HepG2 (cell line): ENCODE results near the gene MAP3K2. TPM values are rescaled to one million over a fixed set of nuclear protein-coding genes. Genes with fewer than 3 reads are reported as not detected.

ENCODE experiments used
- CENPT ChIP-seq: sonication (generic); formaldehyde crosslinking; IDR thresholded peaks from 2 replicates; pipeline ENCODE4 v1.8.0; 2022; ENCODE audit warnings: low read depth, mild to moderate bottlenecking, moderate library complexity, missing genetic modification reagents
- EEA1 ChIP-seq: sonication (generic); formaldehyde crosslinking; IDR thresholded peaks from 2 replicates; pipeline ENCODE4 v1.5.1; 2020; ENCODE audit warnings: mild to moderate bottlenecking, missing genetic modification reagents, borderline replicate concordance
- ELF4 ChIP-seq: sonication (generic); formaldehyde crosslinking; IDR thresholded peaks from 2 replicates; pipeline ENCODE4 v1.5.0; 2020; ENCODE audit warnings: missing genetic modification reagents, mild to moderate bottlenecking, moderate library complexity, borderline replicate concordance
- ETV6 ChIP-seq: sonication (generic); formaldehyde crosslinking; conservative IDR thresholded peaks from 2 replicates; pipeline ENCODE4 v1.4.0; 2020; ENCODE audit warnings: missing genetic modification reagents
- HNF4G ChIP-seq, 2 experiments: sonication (generic) in 1 of 2; formaldehyde crosslinking in 1 of 2; IDR thresholded peaks; 2 replicates each; pipeline versions ENCODE4 v1.4.0 to v1.6.1; 2011 to 2020; ENCODE audit warnings: borderline replicate concordance in 2 of 2, low read depth in 2 of 2, mild to moderate bottlenecking in 2 of 2, low read length in 1 of 2, missing genetic modification reagents in 1 of 2, moderate library complexity in 1 of 2
- HOXA5 ChIP-seq: sonication (generic); formaldehyde crosslinking; IDR thresholded peaks from 2 replicates; pipeline ENCODE4 v1.4.0; 2020; ENCODE audit warnings: missing genetic modification reagents
- JARID2 ChIP-seq: sonication (generic); formaldehyde crosslinking; IDR thresholded peaks from 2 replicates; pipeline ENCODE4 v1.8.1; 2023; ENCODE audit warnings: missing genetic modification reagents, inconsistent platforms; ENCODE audit not compliant: insufficient replicate concordance
- KDM5A ChIP-seq: fragments of 200-600 bp; sonication (generic); IDR thresholded peaks from 2 replicates; pipeline ENCODE4 v1.7.0; 2018; ENCODE audit warnings: antibody characterized with exemption, mild to moderate bottlenecking, low read length, borderline replicate concordance
- PHF5A ChIP-seq: IDR thresholded peaks from one replicate; pipeline ENCODE4 v1.6.1; 2018; ENCODE audit warnings: low read depth, missing genetic modification reagents; ENCODE audit not compliant: unreplicated experiment
- SNAPC5 ChIP-seq: sonication (generic); formaldehyde crosslinking; IDR thresholded peaks from 2 replicates; pipeline ENCODE4 v1.8.1; 2023; ENCODE audit warnings: mild to moderate bottlenecking, missing genetic modification reagents, borderline replicate concordance
- TEAD3 ChIP-seq: optimal IDR thresholded peaks from 2 replicates; pipeline ENCODE3; 2016; ENCODE audit warnings: borderline replicate concordance
- TOE1 ChIP-seq: sonication (generic); formaldehyde crosslinking; IDR thresholded peaks from 2 replicates; pipeline ENCODE4 v1.4.0; 2020; ENCODE audit warnings: mild to moderate bottlenecking, missing genetic modification reagents
- WIZ ChIP-seq: sonication (generic); formaldehyde crosslinking; IDR thresholded peaks from 2 replicates; pipeline ENCODE4 v1.5.1; 2020; ENCODE audit warnings: mild to moderate bottlenecking, missing genetic modification reagents
- ZNF232 ChIP-seq: sonication (generic); formaldehyde crosslinking; IDR thresholded peaks from 2 replicates; pipeline ENCODE4 v1.4.0; 2020; ENCODE audit warnings: missing genetic modification reagents, borderline replicate concordance
- ZNF564 ChIP-seq: sonication (generic); formaldehyde crosslinking; IDR thresholded peaks from 2 replicates; pipeline ENCODE4 v1.8.1; 2023; ENCODE audit warnings: mild to moderate bottlenecking, missing genetic modification reagents
- ZNF672 ChIP-seq: sonication (generic); formaldehyde crosslinking; IDR thresholded peaks from 2 replicates; pipeline ENCODE4 v1.8.1; 2022; ENCODE audit warnings: missing genetic modification reagents
- ZNF7 ChIP-seq: IDR thresholded peaks from 2 replicates; pipeline ENCODE4 v1.6.1; 2016; ENCODE audit warnings: missing biosample characterization, missing genetic modification reagents
- ZNF782 ChIP-seq: sonication (generic); formaldehyde crosslinking; IDR thresholded peaks from 2 replicates; pipeline ENCODE4 v1.4.0; 2020; ENCODE audit warnings: missing genetic modification reagents, mild to moderate bottlenecking, borderline replicate concordance
- ZSCAN21 ChIP-seq: sonication (generic); formaldehyde crosslinking; IDR thresholded peaks from 2 replicates; pipeline ENCODE4 v1.8.0; 2022; ENCODE audit warnings: mild to moderate bottlenecking, missing genetic modification reagents, moderate library complexity, borderline replicate concordance
- polyA plus RNA-seq, 8 experiments: library from polyadenylated mRNA; depleted of rRNA in 3 of 8; stranded (reverse) in 7 of 8; unstranded in 1 of 8; fragments of >200 nt; fragmentation: Illumina TruSeq in 4 of 8; extraction: Trizol in 4 of 8; gene quantifications; 2 replicates each; pipeline versions ENCODE4 v1.2.1 to v1.2.3, GENCODE V29; 2011 to 2016; ENCODE audit warnings: low read depth in 4 of 8, missing spikeins in 1 of 8, mixed read lengths in 1 of 8; ENCODE audit not compliant: insufficient read depth in 1 of 8
- total RNA-seq, 5 experiments: library from RNA; depleted of rRNA; stranded (reverse); fragments of >200 nt; fragmentation: Illumina TruSeq; extraction: Trizol; gene quantifications; 2 replicates each; pipeline ENCODE4 v1.2.3, GENCODE V29; 2016; ENCODE audit warnings: low read depth in 1 of 5
- TF ChIP-seq, protein P1 (sequence below): sonication (generic); formaldehyde crosslinking; IDR thresholded peaks from 2 replicates; pipeline ENCODE4 v1.8.0; 2022; ENCODE audit warnings: missing genetic modification reagents, mild to moderate bottlenecking, borderline replicate concordance
- TF ChIP-seq, protein P2 (sequence below): sonication (generic); formaldehyde crosslinking; IDR thresholded peaks from 2 replicates; pipeline ENCODE4 v1.8.0; 2022; ENCODE audit warnings: missing genetic modification reagents, low read depth, mild to moderate bottlenecking, borderline replicate concordance
- TF ChIP-seq, protein P3 (sequence below): sonication (generic); formaldehyde crosslinking; IDR thresholded peaks from 2 replicates; pipeline ENCODE4 v1.4.0; 2020; ENCODE audit warnings: missing genetic modification reagents
- TF ChIP-seq, protein P4 (sequence below): sonication (generic); formaldehyde crosslinking; IDR thresholded peaks from 2 replicates; pipeline ENCODE4 v1.8.1; 2022; ENCODE audit warnings: mild to moderate bottlenecking, missing genetic modification reagents

Gene MAP3K2
- total and polyA plus RNA-seq, 2 of the 13 experiments (the other 11 are each of a cell fraction or from before 2014, with no cell fraction given): 12.2 to 37.2 TPM

DNA sequence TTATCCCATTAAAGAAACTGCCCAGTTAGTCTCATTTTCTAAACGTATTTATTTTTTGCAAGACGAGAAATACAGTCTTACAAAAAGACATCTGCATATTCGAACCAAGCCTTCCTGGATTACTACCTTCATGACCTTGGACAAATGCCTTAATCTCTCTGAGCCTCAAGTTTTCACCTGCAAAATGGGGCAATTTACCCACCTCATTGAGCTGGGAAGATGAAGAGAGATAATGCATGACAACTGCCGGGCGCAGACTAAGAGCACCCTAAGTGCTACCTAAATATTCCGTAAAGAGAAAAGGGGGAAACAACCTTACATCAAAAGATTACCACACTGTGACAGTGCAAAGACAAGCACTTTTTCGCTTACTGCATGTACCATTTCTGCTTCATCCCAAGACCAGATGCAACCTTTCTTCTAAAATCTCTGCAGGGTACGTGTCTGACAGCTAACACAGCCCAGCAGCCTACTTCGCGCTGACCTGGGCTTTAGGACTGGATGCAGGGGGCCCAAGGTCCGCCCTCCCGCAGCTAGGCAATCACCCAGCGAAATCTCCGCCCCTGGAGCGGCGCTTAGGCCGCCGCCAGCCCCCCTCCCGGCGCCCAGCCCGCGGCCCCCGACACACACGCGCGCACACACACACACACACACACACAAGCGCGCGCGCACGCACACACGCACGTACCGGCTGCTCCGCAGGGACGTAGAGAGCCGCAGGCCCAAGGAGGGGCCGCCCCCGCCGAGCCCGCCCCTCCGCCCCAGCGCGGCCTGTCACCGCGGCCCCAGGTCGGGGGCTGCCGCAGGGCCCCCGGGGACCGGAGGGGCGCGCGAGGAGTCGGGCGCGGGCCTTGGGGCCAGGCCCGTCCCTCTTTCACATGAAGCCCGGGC is 766 bp downstream of the MAP3K2 start (continued):
- TF ChIP-seq, protein P1, sequence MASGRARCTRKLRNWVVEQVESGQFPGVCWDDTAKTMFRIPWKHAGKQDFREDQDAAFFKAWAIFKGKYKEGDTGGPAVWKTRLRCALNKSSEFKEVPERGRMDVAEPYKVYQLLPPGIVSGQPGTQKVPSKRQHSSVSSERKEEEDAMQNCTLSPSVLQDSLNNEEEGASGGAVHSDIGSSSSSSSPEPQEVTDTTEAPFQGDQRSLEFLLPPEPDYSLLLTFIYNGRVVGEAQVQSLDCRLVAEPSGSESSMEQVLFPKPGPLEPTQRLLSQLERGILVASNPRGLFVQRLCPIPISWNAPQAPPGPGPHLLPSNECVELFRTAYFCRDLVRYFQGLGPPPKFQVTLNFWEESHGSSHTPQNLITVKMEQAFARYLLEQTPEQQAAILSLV (CRISPR knock-in tag): no peak
- TF ChIP-seq KDM5A (peak; percentile 67), ZNF782 (CRISPR knock-in tag) (no peak), ZNF7 (CRISPR knock-in tag) (no peak), HOXA5 (CRISPR knock-in tag) (no peak; the same call in 1 of the 2 replicates), ZSCAN21 (CRISPR knock-in tag) (no peak; the same call in 1 of the 2 replicates), ZNF672 (CRISPR knock-in tag) (no peak), EEA1 (CRISPR knock-in tag) (no peak), ETV6 (CRISPR knock-in tag) (no peak), ZNF232 (peak; percentile 42; the same call in 1 of the 2 replicates), WIZ (CRISPR knock-in tag) (no peak), CENPT (CRISPR knock-in tag) (no peak), ELF4 (no peak), HNF4G (IDR thresholded peaks at IDR 0.05; ENCODE audit: borderline replicate concordance, low read depth, low read length) (0 out of 2 replicates have a peak, but pooled peaks have one; percentile 5), HNF4G (CRISPR knock-in tag; IDR thresholded peaks at IDR 0.05; ENCODE audit: borderline replicate concordance, low read depth) (peak; percentile 69; the same call in 1 of the 2 replicates), TOE1 (CRISPR knock-in tag) (peak; percentile 58; the same call in 1 of the 2 replicates), TEAD3 (CRISPR knock-in tag) (peak; percentile 78), PHF5A (CRISPR knock-in tag) (no peak), ZNF564 (CRISPR knock-in tag) (no peak), SNAPC5 (0 out of 2 replicates have a peak, but pooled peaks have one; percentile 67), JARID2 (CRISPR knock-in tag) (peak; percentile 81)
- TF ChIP-seq, protein P2, sequence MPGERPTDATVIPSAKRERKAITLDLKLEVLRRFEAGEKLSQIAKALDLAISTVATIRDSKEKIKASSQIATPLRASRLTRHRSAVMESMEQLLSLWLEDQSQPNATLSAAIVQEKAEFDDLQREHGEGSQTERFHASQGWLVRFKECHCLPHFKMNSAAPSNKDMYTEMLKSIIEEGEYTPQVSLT (CRISPR knock-in tag): no peak; the same call in 1 of the 2 replicates
- TF ChIP-seq, protein P3, sequence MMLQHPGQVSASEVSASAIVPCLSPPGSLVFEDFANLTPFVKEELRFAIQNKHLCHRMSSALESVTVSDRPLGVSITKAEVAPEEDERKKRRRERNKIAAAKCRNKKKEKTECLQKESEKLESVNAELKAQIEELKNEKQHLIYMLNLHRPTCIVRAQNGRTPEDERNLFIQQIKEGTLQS: peak; percentile 18; the same call in 1 of the 2 replicates
- TF ChIP-seq, protein P4, sequence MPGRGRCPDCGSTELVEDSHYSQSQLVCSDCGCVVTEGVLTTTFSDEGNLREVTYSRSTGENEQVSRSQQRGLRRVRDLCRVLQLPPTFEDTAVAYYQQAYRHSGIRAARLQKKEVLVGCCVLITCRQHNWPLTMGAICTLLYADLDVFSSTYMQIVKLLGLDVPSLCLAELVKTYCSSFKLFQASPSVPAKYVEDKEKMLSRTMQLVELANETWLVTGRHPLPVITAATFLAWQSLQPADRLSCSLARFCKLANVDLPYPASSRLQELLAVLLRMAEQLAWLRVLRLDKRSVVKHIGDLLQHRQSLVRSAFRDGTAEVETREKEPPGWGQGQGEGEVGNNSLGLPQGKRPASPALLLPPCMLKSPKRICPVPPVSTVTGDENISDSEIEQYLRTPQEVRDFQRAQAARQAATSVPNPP: peak; percentile 62; the same call in 1 of the 2 replicates
